Naive thymus-derived CD8-positive, alpha-beta T cell (primary cell): ENCODE data around the gene CETN3. TPM values are rescaled to one million over a fixed set of nuclear protein-coding genes. Genes with fewer than 3 reads are reported as not detected.
"Not testable (repeated sequence)": the region's sequence is repeated elsewhere in the genome, so short reads cannot be mapped to it uniquely, and the experiment has no call there.

Experiments
- ATAC-seq, 2 donors: fragments of 150-1000 bp; cut with Tn5 transposase in 1 of 2; sonication (Bioruptor Pico), chemical (Tn5 transposase) in 1 of 2; 1 replicate in 1 of 2; 2 replicates in 1 of 2; pipeline ENCODE4 v1.10.0; 2021; ENCODE audit warnings: mild to moderate bottlenecking in 2 of 2, moderate library complexity in 2 of 2
- POLR2A ChIA-PET: fragments of 350-600 bp; sonication (Branson Sonifier 250); formaldehyde crosslinking; loops from one replicate; lab custom pipeline; 2021; ENCODE audit warnings: antibody characterized with exemption; lab: Charles Lee
- DNase-seq, 10 donors: peaks; one replicate each; pipeline versions ENCODE4 v3.0.0 to v3.0.0-alpha.2; 2020 to 2022
- H3K27ac Mint-ChIP-seq, 10 donors: one replicate each; pipeline ENCODE4 v1.8.0; 2020 to 2022; ENCODE audit warnings: mild to moderate bottlenecking in 10 of 10, mixed read lengths in 10 of 10, moderate library complexity in 4 of 10, inconsistent platforms in 1 of 10
- H3K27me3 Mint-ChIP-seq, 5 donors: one replicate each; pipeline ENCODE4 v1.8.0; 2021 to 2022; ENCODE audit warnings: mixed read lengths in 5 of 5
- H3K36me3 Mint-ChIP-seq, 3 donors: one replicate each; pipeline ENCODE4 v1.8.0; 2020 to 2022; ENCODE audit warnings: mixed read lengths in 3 of 3, mild to moderate bottlenecking in 2 of 3, inconsistent platforms in 1 of 3
- H3K4me1 Mint-ChIP-seq, 4 donors: one replicate each; pipeline ENCODE4 v1.8.0; 2021 to 2022; ENCODE audit warnings: mixed read lengths in 4 of 4
- H3K4me3 Mint-ChIP-seq, 10 donors: one replicate each; pipeline ENCODE4 v1.8.0; 2020 to 2022; ENCODE audit warnings: mild to moderate bottlenecking in 10 of 10, mixed read lengths in 10 of 10, moderate library complexity in 6 of 10, inconsistent platforms in 1 of 10
- H3K9me3 Mint-ChIP-seq, 9 donors: one replicate each; pipeline ENCODE4 v1.8.0; 2020 to 2022; ENCODE audit warnings: mixed read lengths in 9 of 9, mild to moderate bottlenecking in 3 of 9, inconsistent platforms in 1 of 9, moderate library complexity in 1 of 9
- polyA plus RNA-seq, 3 donors: library from polyadenylated mRNA; unstranded; fragments of 300-500 nt; fragmentation: Illumina TruSeq; gene quantifications; one replicate each; pipeline ENCODE4 v1.2.3, GENCODE V29; 2021
- total RNA-seq, 8 experiments: library from RNA in 2 of 8; stranded (reverse) in 2 of 8; gene quantifications; one replicate each; pipeline ENCODE4 v1.2.3 and lab custom pipeline; 2021 to 2026

Gene CETN3
- total and polyA plus RNA-seq, 5 experiments from 2014 or later = 17.6 to 33.0 (median 22.8) TPM

DNA sequence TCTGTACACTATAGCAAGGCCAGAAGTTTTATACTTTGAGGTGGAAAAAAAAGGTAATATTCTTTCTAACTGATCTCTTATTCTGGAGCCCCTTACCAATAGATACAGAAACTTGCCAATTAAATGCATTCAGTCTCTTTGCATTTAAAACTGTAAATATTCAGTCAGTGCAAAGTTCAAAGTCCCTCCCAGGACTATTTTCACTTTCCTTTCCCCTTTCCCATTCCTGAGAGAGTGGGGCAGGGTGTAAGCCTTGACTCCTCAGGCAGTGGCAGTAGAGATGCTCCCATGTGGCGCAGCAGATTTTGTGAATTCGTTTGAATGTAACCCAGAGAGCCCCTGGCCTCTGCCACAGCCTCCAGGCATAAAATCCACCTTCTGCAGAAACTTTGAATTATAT, 29.9 kb downstream of the CETN3 start:
- peaks cover 10 to 46% (median 23%) of the 10 kb centered on the region in 5 donors for H3K27me3 Mint-ChIP-seq
- H3K4me3 Mint-ChIP-seq = no peak overlapping the region
- DNase-seq = no peak
- POLR2A ChIA-PET = no interaction called here
- H3K27ac Mint-ChIP-seq = no peak overlapping the region
- peaks cover 0 to 2% (median 0%) of the 10 kb centered on the region in 3 donors for H3K36me3 Mint-ChIP-seq
- no peaks in the 10 kb centered on the region for H3K4me1 Mint-ChIP-seq
- no peak for ATAC-seq
- peaks cover 0 to 7% (median 0%) of the 10 kb centered on the region in 9 donors for H3K9me3 Mint-ChIP-seq

DNA sequence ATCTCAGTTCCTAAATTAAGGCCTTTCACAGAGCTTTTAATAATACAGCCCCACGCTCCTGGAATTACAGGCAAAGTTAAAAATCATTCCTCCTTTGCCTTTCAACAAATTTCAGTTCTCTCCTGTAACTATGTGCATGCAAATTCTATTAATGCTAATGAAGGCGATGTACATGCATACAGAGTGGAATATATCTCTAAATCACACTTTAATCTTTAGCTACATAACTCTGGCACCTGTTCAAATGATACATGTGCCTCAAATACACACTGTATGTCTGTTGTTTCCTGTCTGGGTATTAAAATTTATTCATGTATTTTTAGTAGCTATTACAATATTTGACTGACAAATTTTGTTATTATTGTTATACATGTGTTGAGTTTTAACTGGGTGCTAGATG, 30.8 kb downstream of the CETN3 start:
- no peak for ATAC-seq
- DNase-seq = no peak
- Mint-ChIP-seq H3K27ac (no peak overlapping the region), H3K4me1 (no peaks in the 10 kb centered on the region), H3K27me3 (peaks cover 10 to 46% (median 21%) of the 10 kb centered on the region in 5 donors), H3K9me3 (peaks cover 0 to 7% (median 0%) of the 10 kb centered on the region in 9 donors), H3K36me3 (peaks cover 0 to 2% (median 0%) of the 10 kb centered on the region in 3 donors), H3K4me3 (no peak overlapping the region)
- POLR2A ChIA-PET = no interaction called here

DNA sequence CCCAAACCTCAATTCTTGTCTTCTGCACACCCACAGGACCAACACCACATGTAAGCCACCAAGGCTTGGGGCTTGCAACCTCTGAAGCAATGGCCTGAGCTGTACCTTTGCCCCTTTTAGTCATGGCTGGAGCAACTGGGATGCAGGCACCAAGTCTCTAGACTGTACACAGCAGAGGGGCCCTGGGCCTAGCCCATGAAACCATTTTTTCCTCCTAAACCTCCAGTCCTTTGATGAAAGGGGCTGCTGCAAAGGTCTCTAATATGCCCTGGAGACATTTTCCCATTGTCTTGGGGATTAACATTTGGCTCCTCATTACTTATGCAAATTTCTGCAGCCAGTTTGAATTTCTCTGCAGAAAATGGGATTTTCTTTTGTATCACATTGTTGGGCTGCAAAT, 38.3 kb downstream of the CETN3 start:
- H3K9me3 Mint-ChIP-seq = peaks cover 5 to 35% (median 12%) of the 10 kb centered on the region in 9 donors
- not testable (repeated sequence) for H3K4me1 Mint-ChIP-seq, DNase-seq

DNA sequence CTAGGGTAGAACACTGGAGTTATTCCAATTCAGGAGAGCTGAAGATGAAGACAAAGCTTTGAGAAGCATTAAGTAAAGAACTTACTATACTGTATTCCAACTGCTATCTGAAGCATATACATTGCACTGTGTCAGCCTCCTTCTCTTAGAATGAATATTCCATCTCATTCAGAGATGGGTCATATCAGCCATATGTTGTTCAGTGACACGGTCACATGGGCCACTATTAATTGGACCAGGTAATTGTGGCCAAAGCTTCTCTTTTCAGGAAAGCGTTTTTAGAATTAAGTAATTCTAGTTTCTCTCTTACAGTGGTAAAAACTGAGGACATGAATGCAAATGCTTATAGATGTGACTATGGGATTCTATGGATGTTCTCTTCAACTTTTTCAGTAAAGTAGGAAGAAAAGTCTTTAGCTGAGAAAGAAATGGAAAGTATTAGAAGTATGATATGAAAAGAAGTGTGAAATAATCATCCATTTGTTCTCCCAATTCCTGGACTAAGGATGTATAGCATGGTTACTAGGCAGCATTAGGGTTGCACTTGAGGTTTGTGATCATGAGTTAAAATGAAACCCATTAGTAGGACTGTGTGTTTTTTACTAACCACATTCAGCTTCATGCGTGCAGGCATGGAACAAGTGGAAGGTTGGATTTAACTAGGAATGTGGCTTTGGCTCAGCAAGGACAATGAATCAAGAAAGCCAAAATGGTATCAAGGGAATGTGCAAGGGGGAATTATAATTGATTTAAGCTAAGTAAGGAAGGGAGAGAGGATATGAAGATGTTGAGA, 40.9 kb downstream of the CETN3 start:
- no peak for DNase-seq
- POLR2A ChIA-PET = no interaction called here
- no peak for ATAC-seq

More for the DNA sequence above, 38.3 kb downstream of the CETN3 start:
- H3K27ac Mint-ChIP-seq, POLR2A ChIA-PET, H3K4me3 Mint-ChIP-seq, ATAC-seq: not testable (repeated sequence)
- Mint-ChIP-seq H3K27me3 (peaks cover 15 to 33% (median 17%) of the 10 kb centered on the region in 5 donors), H3K36me3 (peaks cover 0 to 12% (median 2%) of the 10 kb centered on the region in 3 donors)

DNA sequence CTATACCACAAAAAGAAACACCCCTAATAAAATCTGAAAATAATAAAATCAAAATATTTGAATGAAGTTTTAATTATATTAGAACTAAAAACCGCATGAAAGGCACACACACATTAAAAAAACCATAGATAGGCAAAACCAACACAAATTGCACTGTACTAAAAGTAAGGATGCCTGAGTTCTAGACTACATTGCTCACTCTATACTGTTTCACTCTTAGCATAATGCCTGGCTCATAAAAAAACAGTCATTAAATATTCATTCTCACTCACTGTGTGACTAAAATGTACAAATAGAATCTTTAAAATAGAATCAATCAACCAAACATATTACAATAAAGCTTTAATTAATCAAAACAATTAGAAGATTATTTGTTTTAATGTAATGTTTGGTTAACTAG, 41.7 kb downstream of the CETN3 start:
- Mint-ChIP-seq H3K36me3 (peaks cover 0 to 12% (median 2%) of the 10 kb centered on the region in 3 donors), H3K4me3 (no peak overlapping the region), H3K4me1 (no peaks in the 10 kb centered on the region), H3K27ac (no peak overlapping the region), H3K27me3 (peaks cover 19 to 27% (median 21%) of the 10 kb centered on the region in 5 donors), H3K9me3 (peaks cover 5 to 31% (median 12%) of the 10 kb centered on the region in 9 donors)
- POLR2A ChIA-PET = no interaction called here
- no peak for DNase-seq
- ATAC-seq = no peak

More for the DNA sequence above, 40.9 kb downstream of the CETN3 start:
- Mint-ChIP-seq H3K4me1 (no peaks in the 10 kb centered on the region), H3K9me3 (peaks cover 5 to 31% (median 12%) of the 10 kb centered on the region in 9 donors), H3K4me3 (no peak overlapping the region), H3K36me3 (peaks cover 0 to 12% (median 2%) of the 10 kb centered on the region in 3 donors), H3K27ac (no peak overlapping the region), H3K27me3 (peaks cover 17 to 27% (median 20%) of the 10 kb centered on the region in 5 donors)

GRCh38 chr5:90366948-90367347, 42.6 kb downstream of the CETN3 start:
- no peak for DNase-seq
- peaks cover 5 to 28% (median 10%) of the 10 kb centered on the region in 9 donors for H3K9me3 Mint-ChIP-seq
- ATAC-seq = no peak
- H3K4me3 Mint-ChIP-seq = no peak overlapping the region
- peaks cover 21 to 35% (median 25%) of the 10 kb centered on the region in 5 donors for H3K27me3 Mint-ChIP-seq
- H3K36me3 Mint-ChIP-seq = peaks cover 0 to 10% (median 2%) of the 10 kb centered on the region in 3 donors
- POLR2A ChIA-PET = no interaction called here
- H3K4me1 Mint-ChIP-seq = no peaks in the 10 kb centered on the region
- no peak overlapping the region for H3K27ac Mint-ChIP-seq

DNA sequence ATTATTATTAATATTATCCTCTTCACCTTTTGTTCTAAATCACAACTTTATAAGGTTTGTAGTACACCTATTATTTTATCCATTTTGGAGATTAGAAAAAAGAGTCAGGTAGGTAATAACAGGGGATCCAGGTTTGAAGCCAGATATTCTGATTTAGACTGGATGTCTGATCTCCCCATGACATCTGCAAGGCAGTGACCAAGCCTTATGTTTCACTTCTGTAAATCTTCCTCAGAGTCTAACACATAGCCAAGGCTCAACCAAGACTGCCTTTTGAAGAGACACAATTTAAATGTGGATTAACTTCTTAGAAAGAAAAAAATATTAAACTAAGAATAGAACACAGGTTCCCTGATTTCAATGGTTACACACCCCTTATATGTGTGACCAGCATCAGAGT, 44.2 kb downstream of the CETN3 start:
- H3K27ac Mint-ChIP-seq = no peak overlapping the region
- H3K4me3 Mint-ChIP-seq = no peak overlapping the region
- POLR2A ChIA-PET = no interaction called here
- H3K36me3 Mint-ChIP-seq = peaks cover 0 to 3% (median 0%) of the 10 kb centered on the region in 3 donors
- peaks cover 17 to 50% (median 26%) of the 10 kb centered on the region in 5 donors for H3K27me3 Mint-ChIP-seq
- ATAC-seq (no peak), DNase-seq (no peak)
- H3K4me1 Mint-ChIP-seq = no peaks in the 10 kb centered on the region
- peaks cover 0 to 15% (median 6%) of the 10 kb centered on the region in 9 donors for H3K9me3 Mint-ChIP-seq

DNA sequence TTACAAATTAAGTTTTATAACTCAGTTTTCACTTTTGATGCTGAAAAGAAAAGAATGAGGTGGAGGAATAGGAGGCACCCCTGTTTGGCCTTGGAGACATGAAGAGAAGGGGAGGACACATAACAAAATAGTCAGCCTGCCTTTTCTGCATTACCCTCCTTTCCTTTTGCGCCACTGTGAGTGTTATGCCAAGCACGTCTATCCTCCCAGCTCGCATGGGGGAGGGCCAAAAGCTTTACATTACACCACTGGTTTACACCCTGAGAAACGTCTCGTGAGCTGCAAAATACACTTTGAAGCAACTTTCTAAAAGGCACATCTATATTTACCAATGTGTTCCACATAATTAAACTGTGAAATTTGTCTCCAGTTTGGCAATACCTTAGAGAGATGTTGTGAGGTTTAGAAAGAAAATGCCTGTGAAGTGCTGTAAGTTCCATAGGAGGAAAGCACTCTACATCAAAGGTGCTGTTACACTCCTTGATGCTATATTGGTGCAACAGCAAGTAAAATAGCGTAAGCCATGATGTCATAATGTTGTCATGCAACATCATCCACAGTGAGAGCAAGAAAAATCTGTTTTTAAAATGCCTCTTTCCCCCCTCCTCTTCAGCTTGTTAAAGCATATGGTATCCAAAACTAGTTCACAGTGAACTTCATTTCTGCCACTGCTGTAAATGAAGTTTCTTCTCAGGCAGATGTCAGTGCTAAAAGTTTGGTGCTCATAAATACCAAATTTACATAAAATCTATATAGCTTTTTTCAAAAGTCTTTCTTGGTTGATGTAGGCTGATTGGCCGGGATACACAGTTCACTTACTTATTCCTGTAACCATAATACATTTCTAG, 50.3 kb downstream of the CETN3 start:
- no peak overlapping the region for H3K27ac Mint-ChIP-seq
- ATAC-seq (no peak), DNase-seq (no peak)
- H3K4me3 Mint-ChIP-seq = no peak overlapping the region
- POLR2A ChIA-PET = no interaction called here
- peaks cover 0 to 5% (median 0%) of the 10 kb centered on the region in 3 donors for H3K36me3 Mint-ChIP-seq
- peaks cover 9 to 46% (median 18%) of the 10 kb centered on the region in 5 donors for H3K27me3 Mint-ChIP-seq
- H3K9me3 Mint-ChIP-seq = peaks cover 0 to 4% (median 0%) of the 10 kb centered on the region in 9 donors
- H3K4me1 Mint-ChIP-seq = no peaks in the 10 kb centered on the region

DNA sequence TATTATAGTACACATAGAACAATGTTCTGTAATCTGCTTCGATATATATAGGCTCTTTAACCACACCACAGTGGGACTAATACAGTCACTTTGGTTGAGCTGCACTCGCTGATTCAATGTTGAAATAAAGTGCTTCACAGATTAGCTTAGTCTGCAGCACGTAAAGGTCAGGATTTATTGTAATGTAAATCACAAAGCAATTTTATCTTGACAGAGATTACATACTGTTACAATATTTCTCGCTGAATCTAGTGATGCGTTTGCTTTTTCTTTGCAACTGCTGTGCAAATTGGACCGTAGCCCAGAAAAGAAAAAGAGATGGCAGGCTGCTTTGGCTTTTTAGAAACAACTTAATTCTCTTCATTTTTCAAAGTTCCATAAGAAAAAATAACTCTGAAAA, 52.9 kb downstream of the CETN3 start:
- Mint-ChIP-seq H3K4me1 (no peaks in the 10 kb centered on the region), H3K36me3 (peaks cover 0 to 5% (median 0%) of the 10 kb centered on the region in 3 donors), H3K27me3 (peaks cover 5 to 45% (median 14%) of the 10 kb centered on the region in 5 donors), H3K9me3 (peaks cover 0 to 4% (median 0%) of the 10 kb centered on the region in 9 donors), H3K27ac (no peak overlapping the region), H3K4me3 (no peak overlapping the region)
- ATAC-seq (no peak), DNase-seq (no peak)
- POLR2A ChIA-PET = no interaction called here

DNA sequence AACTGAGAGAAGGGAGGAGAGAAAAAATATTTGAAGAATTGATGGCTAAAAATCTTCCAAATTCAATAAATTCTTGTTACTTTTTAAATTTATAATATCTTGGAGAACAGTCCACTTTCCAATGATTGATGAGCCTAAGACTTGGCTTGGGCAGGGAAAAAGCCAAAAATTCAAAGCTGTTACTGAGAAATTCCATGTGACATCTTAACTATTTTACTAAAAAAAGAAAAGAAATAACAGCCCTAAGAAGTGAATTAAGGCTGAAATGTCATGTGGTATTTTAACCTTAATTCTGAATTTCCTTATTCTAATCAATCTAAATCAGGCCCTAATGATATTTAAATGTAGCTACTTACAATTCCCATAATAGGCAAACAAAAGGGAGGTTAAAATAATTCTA, 53.4 kb downstream of the CETN3 start:
- peaks cover 0 to 4% (median 0%) of the 10 kb centered on the region in 9 donors for H3K9me3 Mint-ChIP-seq
- POLR2A ChIA-PET = no interaction called here
- DNase-seq = no peak
- no peak for ATAC-seq
- no peak overlapping the region for H3K27ac Mint-ChIP-seq
- no peak overlapping the region for H3K4me3 Mint-ChIP-seq
- no peaks in the 10 kb centered on the region for H3K4me1 Mint-ChIP-seq
- peaks cover 0 to 5% (median 0%) of the 10 kb centered on the region in 3 donors for H3K36me3 Mint-ChIP-seq
- peaks cover 5 to 45% (median 15%) of the 10 kb centered on the region in 5 donors for H3K27me3 Mint-ChIP-seq

- POLR2A ChIA-PET = no interaction called here
These were observed 53.9 kb downstream of the CETN3 start for GRCh38 chr5:90355635-90356034.

GRCh38 chr5:90353254-90353653, 56.3 kb downstream of the CETN3 start:
- peaks cover 0 to 4% (median 0%) of the 10 kb centered on the region in 9 donors for H3K9me3 Mint-ChIP-seq
- ATAC-seq = no peak
- H3K36me3 Mint-ChIP-seq = peaks cover 0 to 5% (median 0%) of the 10 kb centered on the region in 3 donors
- DNase-seq = no peak
- no peaks in the 10 kb centered on the region for H3K4me1 Mint-ChIP-seq
- POLR2A ChIA-PET = no interaction called here
- H3K4me3 Mint-ChIP-seq = no peak overlapping the region
- H3K27ac Mint-ChIP-seq = no peak overlapping the region
- H3K27me3 Mint-ChIP-seq = peaks cover 1 to 29% (median 14%) of the 10 kb centered on the region in 5 donors

More at GRCh38 chr5:90355635-90356034, 53.9 kb downstream of the CETN3 start:
- ATAC-seq = no peak
- H3K27ac Mint-ChIP-seq = no peak overlapping the region
- no peak for DNase-seq
- H3K4me3 Mint-ChIP-seq = no peak overlapping the region
- peaks cover 0 to 5% (median 0%) of the 10 kb centered on the region in 3 donors for H3K36me3 Mint-ChIP-seq
- H3K27me3 Mint-ChIP-seq = peaks cover 6 to 43% (median 15%) of the 10 kb centered on the region in 5 donors
- H3K9me3 Mint-ChIP-seq = peaks cover 0 to 4% (median 0%) of the 10 kb centered on the region in 9 donors
- no peaks in the 10 kb centered on the region for H3K4me1 Mint-ChIP-seq
